GM19452 (cell line): ENCODE measurements around the gene FERMT3.

Source experiments
- ATAC-seq: cut with Tn5 transposase; IDR thresholded peaks from one replicate; pipeline ENCODE4 v1.9.1; 2021; ENCODE audit not compliant: unreplicated experiment

Gene FERMT3

GRCh38 chr11:64262271-64263002 lies 55.9 kb downstream of the FERMT3 start:
- ATAC-seq, result no peak

- ATAC-seq, result no peak
Measured at GRCh38 chr11:64263021-64263946, 56.8 kb downstream of the FERMT3 start.

- no peak for ATAC-seq
Measured at GRCh38 chr11:64263947-64264317, 57.4 kb downstream of the FERMT3 start.

GRCh38 chr11:64264371-64264852 lies 57.9 kb downstream of the FERMT3 start:
- no peak for ATAC-seq

- ATAC-seq, result no peak
Measured at GRCh38 chr11:64265176-64266160, 58.9 kb downstream of the FERMT3 start.

- ATAC-seq, result no peak
Measured at GRCh38 chr11:64266339-64266738, 59.8 kb downstream of the FERMT3 start.

GRCh38 chr11:64267207-64267945 lies 60.9 kb downstream of the FERMT3 start:
- ATAC-seq, result no peak

- no peak for ATAC-seq
Measured at GRCh38 chr11:64268025-64268892, 61.7 kb downstream of the FERMT3 start.

- ATAC-seq, result no peak
Measured at GRCh38 chr11:64268893-64269539, 62.5 kb downstream of the FERMT3 start.

GRCh38 chr11:64269540-64270220 lies 63.2 kb downstream of the FERMT3 start:
- peak; percentile 64 for ATAC-seq
